Skeletal muscle satellite cell (primary cell): ENCODE results near the gene MTMR2.

Experiments
- H3K27me3 ChIP-seq: 2 replicates; pipeline ENCODE4 v1.7.0; 2013; ENCODE audit warnings: low read length; ENCODE audit not compliant: control insufficient read depth, insufficient read depth
- H3K36me3 ChIP-seq: 2 replicates; pipeline ENCODE4 v1.7.0; 2013; ENCODE audit warnings: mild to moderate bottlenecking, control low read depth, low read length; ENCODE audit not compliant: insufficient read depth
- H3K4me1 ChIP-seq: 2 replicates; pipeline ENCODE4 v1.7.0; 2013; ENCODE audit warnings: low read length; ENCODE audit not compliant: control insufficient read depth, insufficient read depth
- H3K4me2 ChIP-seq: 2 replicates; pipeline ENCODE4 v1.7.0; 2013; ENCODE audit warnings: mild to moderate bottlenecking, low read length
- H3K4me3 ChIP-seq: 2 replicates; pipeline ENCODE4 v1.7.0; 2013; ENCODE audit warnings: low read length
- H3K9ac ChIP-seq: 2 replicates; pipeline ENCODE4 v1.7.0; 2013; ENCODE audit warnings: mild to moderate bottlenecking, low read depth, low read length, moderate library complexity
- H3K9me3 ChIP-seq: replicated peaks from 2 replicates; pipeline ENCODE4 v1.7.0; 2013; ENCODE audit warnings: mild to moderate bottlenecking, control low read depth, low read length

The MTMR2 gene

DNA sequence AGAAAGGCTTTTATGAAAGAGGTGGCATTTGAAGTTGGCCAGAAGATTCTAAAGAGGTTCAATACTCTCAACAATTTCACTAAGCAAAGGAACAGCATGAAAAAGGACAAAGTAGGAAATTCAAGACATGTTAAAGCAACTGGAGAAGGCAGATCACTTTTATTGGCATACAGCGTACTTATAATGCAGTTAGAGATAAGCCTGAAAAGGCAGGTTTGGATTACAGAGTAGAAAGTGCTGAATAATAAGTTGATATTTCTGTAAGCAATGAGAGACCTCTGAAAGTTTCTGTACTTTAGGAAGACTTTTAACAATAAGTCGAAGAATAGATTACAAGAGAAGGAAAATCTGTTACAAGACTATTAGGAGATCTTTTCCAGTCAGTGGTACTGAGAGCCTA, 25.1 kb downstream of the MTMR2 start:
- no peaks in the 10 kb centered on the region for H3K36me3 ChIP-seq
- no peak overlapping the region for H3K4me3 ChIP-seq
- H3K9me3 ChIP-seq = no peaks in the 10 kb centered on the region
- H3K4me2 ChIP-seq = no peak overlapping the region
- H3K4me1 ChIP-seq = peaks cover 6% of the 10 kb centered on the region
- no peak overlapping the region for H3K9ac ChIP-seq
- H3K27me3 ChIP-seq = no peaks in the 10 kb centered on the region

DNA sequence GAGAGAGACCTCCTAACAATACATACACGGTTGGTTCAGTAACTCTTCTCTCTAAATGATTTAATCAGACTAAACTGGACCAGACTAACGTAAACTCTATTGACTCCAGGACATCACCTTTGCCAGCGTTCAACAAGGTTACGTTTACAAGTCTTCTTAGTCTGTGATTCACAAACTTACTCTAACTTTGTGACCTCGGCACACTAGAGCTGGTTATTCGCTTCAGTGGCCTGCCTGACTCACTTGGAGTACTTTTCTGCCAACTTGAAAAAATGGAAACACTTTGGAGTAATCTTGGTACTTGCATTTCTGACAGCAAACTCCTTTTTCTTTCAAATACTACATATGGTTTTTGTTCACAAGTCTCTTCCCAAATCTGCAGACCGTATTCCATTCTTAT, 26.2 kb downstream of the MTMR2 start:
- H3K9me3 ChIP-seq = no peaks in the 10 kb centered on the region
- no peaks in the 10 kb centered on the region for H3K27me3 ChIP-seq
- H3K36me3 ChIP-seq = no peaks in the 10 kb centered on the region
- no peak overlapping the region for H3K4me2 ChIP-seq
- H3K9ac ChIP-seq = no peak overlapping the region
- H3K4me3 ChIP-seq = no peak overlapping the region
- H3K4me1 ChIP-seq = peaks cover 6% of the 10 kb centered on the region

GRCh38 chr11:95895815-95896214, 28.1 kb downstream of the MTMR2 start:
- Histone ChIP-seq H3K27me3 (no peaks in the 10 kb centered on the region), H3K4me1 (peaks cover 6% of the 10 kb centered on the region), H3K4me2 (no peak overlapping the region), H3K36me3 (no peaks in the 10 kb centered on the region), H3K9ac (no peak overlapping the region), H3K9me3 (no peaks in the 10 kb centered on the region), H3K4me3 (no peak overlapping the region)

- no peaks in the 10 kb centered on the region for H3K9me3 ChIP-seq
- H3K4me2 ChIP-seq = no peak overlapping the region
- no peaks in the 10 kb centered on the region for H3K36me3 ChIP-seq
- no peak overlapping the region for H3K9ac ChIP-seq
- peaks cover 3% of the 10 kb centered on the region for H3K4me1 ChIP-seq
- no peaks in the 10 kb centered on the region for H3K27me3 ChIP-seq
- no peak overlapping the region for H3K4me3 ChIP-seq
Measured at GRCh38 chr11:95892892-95893570, 30.9 kb downstream of the MTMR2 start.

DNA sequence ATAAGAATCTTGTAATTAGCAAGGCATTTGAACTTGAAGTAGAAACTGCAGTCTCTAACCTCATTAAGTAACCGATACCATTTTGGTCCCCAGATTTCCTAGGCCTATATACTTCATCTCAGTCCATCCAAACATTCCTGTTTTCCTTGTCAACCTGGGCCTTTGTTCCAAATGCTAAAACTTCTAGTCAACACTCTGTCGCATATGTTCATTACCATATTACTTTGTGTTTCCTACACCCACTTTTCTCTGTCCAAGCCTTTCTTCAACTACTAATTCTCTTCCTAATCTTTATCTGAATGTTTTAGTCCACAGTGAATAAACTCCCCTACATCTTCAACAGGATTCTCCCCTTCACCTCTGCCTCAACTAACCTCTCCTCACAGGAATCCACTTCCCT, 31.4 kb downstream of the MTMR2 start:
- Histone ChIP-seq H3K4me2 (no peak overlapping the region), H3K9me3 (no peaks in the 10 kb centered on the region), H3K4me1 (no peaks in the 10 kb centered on the region), H3K27me3 (no peaks in the 10 kb centered on the region), H3K9ac (no peak overlapping the region), H3K4me3 (no peak overlapping the region), H3K36me3 (no peaks in the 10 kb centered on the region)

- Histone ChIP-seq H3K36me3 (peaks cover 6% of the 10 kb centered on the region), H3K4me1 (no peaks in the 10 kb centered on the region), H3K9me3 (no peaks in the 10 kb centered on the region), H3K4me2 (no peak overlapping the region), H3K9ac (no peak overlapping the region), H3K4me3 (no peak overlapping the region), H3K27me3 (no peaks in the 10 kb centered on the region)
Measured at GRCh38 chr11:95891423-95892170, 32.3 kb downstream of the MTMR2 start.

GRCh38 chr11:95888852-95889251, 35.1 kb downstream of the MTMR2 start:
- Histone ChIP-seq H3K4me1 (peaks cover 15% of the 10 kb centered on the region), H3K27me3 (no peaks in the 10 kb centered on the region), H3K36me3 (peaks cover 10% of the 10 kb centered on the region), H3K4me2 (no peak overlapping the region), H3K9ac (no peak overlapping the region), H3K9me3 (no peaks in the 10 kb centered on the region), H3K4me3 (no peak overlapping the region)

DNA sequence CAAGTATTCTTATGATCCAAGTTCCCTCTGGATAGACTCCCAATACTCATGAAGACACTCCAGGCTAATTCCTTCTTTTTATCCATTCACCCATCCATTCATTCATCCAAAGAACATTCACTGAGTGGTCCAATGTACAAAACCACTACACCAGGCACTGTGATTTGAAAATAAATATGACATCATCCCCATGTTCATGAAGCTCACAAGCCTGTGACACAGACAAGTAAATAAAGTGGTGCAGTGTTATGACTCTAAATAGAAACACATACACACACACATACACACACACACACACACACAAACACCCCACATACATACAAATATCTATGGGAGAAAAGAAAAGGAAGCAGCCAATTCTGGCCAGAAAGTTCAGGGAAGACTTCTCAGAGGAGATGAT, 35.5 kb downstream of the MTMR2 start:
- peaks cover 10% of the 10 kb centered on the region for H3K36me3 ChIP-seq
- no peak overlapping the region for H3K4me3 ChIP-seq
- no peaks in the 10 kb centered on the region for H3K27me3 ChIP-seq
- peaks cover 16% of the 10 kb centered on the region for H3K4me1 ChIP-seq
- H3K4me2 ChIP-seq = no peak overlapping the region
- no peak overlapping the region for H3K9ac ChIP-seq
- no peaks in the 10 kb centered on the region for H3K9me3 ChIP-seq

- Histone ChIP-seq H3K4me1 (peaks cover 16% of the 10 kb centered on the region), H3K27me3 (no peaks in the 10 kb centered on the region), H3K4me3 (no peak overlapping the region), H3K9me3 (no peaks in the 10 kb centered on the region), H3K36me3 (peaks cover 13% of the 10 kb centered on the region), H3K9ac (no peak overlapping the region), H3K4me2 (no peak overlapping the region)
Measured at GRCh38 chr11:95886462-95886861, 37.4 kb downstream of the MTMR2 start.

DNA sequence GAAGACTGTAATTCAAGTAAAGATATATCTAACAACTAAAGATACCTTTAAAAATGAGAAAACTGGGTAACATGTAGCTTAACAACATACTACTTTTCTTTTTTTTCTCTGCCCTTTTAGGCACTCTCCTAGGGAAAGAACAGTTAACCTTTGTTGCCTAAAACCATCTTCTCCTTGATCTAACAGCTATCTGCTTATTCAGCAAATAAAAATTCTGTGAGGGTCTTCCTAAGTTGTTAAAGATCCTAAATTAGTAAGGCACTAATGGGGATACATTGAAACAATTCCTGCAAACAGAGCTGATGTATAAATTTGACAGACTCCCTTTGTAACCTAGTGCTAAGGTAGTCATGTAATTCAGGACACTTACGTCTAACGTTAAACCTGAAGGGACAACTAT, 39.1 kb downstream of the MTMR2 start:
- H3K9me3 ChIP-seq = no peaks in the 10 kb centered on the region
- no peaks in the 10 kb centered on the region for H3K27me3 ChIP-seq

GRCh38 chr11:95884376-95884775, 39.5 kb downstream of the MTMR2 start:
- H3K36me3 ChIP-seq = peaks cover 18% of the 10 kb centered on the region

More for the DNA sequence above, 39.1 kb downstream of the MTMR2 start:
- no peak overlapping the region for H3K9ac ChIP-seq
- peaks cover 18% of the 10 kb centered on the region for H3K36me3 ChIP-seq
- no peak overlapping the region for H3K4me3 ChIP-seq
- H3K4me1 ChIP-seq = peaks cover 16% of the 10 kb centered on the region
- H3K4me2 ChIP-seq = no peak overlapping the region

DNA sequence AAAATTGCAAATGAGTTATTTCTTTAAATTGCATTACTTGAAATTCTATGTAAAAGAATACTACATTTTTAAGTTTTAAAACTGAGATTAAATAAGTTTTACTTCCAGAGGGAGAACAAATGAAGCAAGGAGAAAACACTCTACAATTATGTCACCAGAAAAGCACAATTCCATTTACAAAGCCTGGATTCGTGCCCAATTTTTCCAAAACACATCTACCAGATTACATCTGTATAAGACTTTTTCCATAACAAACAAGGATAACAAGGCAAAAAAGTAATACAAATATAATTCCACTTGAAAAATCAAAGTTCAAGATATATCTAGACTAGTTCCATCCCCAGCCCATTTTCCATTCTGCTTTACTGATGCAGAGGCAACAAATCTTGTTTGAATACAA, 40.5 kb downstream of the MTMR2 start:
- Histone ChIP-seq H3K4me2 (no peak overlapping the region), H3K4me3 (no peak overlapping the region), H3K27me3 (no peaks in the 10 kb centered on the region), H3K36me3 (peaks cover 18% of the 10 kb centered on the region), H3K9me3 (no peaks in the 10 kb centered on the region), H3K4me1 (peaks cover 21% of the 10 kb centered on the region), H3K9ac (no peak overlapping the region)

More at GRCh38 chr11:95884376-95884775, 39.5 kb downstream of the MTMR2 start:
- no peaks in the 10 kb centered on the region for H3K9me3 ChIP-seq
- no peak overlapping the region for H3K9ac ChIP-seq
- no peak overlapping the region for H3K4me3 ChIP-seq
- no peaks in the 10 kb centered on the region for H3K27me3 ChIP-seq
- peaks cover 16% of the 10 kb centered on the region for H3K4me1 ChIP-seq
- no peak overlapping the region for H3K4me2 ChIP-seq
